ENCODE data around the gene ASB1.
A peak's percentile ranks its signal among the peaks of the same experiment; 100 is the strongest.

ASB1 gene

GRCh38 chr2:238446371-238446770, 19.6 kb downstream of the ASB1 start:
- no peak for DNase-seq

- no peak for DNase-seq
Measured at GRCh38 chr2:238448031-238448955, 21.6 kb downstream of the ASB1 start.

DNA sequence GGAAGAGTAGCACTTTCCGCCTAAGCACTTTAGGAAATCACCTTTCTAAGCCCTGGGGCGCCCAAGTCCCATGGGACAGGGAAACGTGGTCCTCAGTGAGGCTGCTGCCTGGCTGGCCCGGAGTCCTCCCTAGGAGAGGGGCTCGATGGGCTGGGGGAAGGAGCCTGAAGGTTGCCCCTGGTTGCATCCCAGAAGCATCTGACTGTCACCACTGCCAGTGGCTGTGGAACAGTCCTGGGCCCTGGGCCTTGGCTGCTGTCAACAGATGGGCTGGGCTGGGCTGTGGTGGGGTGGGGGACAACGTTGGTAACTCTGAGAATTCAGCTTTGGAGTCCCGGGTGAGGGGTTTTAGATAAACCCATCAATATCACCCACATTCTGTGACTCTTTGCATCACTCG, 22.5 kb downstream of the ASB1 start:
- no peak for DNase-seq

DNA sequence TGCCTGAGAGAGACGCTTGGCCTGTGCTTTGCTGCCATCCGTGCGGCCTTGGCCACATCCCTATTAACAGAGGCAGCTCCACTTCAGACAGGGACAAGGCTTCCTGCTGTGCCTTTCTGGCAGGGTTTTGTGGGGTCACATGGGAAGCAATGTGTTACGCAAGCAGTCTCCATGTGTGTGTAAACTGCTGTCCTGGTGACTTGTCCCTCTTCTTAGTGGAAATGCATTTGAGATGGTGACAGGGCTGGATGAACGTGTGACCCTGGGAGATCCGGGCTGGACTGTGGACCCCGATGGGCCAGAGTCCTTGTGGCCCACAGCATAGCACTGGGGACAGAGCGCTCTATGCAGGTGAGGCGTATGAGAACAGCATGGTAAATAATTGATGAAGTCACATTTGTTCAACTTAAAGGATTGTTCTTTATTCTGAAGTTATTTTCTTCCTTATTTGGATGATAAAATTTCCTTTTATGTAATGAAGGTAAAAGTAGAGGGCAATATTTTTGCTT, 23.2 kb downstream of the ASB1 start:
- DNase-seq = peak in 7 of 14 donors; percentile 8 to 87 (median 20)

GRCh38 chr2:238450440-238450861, 23.7 kb downstream of the ASB1 start:
- DNase-seq = no peak

GRCh38 chr2:238453842-238454241, 27.1 kb downstream of the ASB1 start:
- no peak for DNase-seq

DNA sequence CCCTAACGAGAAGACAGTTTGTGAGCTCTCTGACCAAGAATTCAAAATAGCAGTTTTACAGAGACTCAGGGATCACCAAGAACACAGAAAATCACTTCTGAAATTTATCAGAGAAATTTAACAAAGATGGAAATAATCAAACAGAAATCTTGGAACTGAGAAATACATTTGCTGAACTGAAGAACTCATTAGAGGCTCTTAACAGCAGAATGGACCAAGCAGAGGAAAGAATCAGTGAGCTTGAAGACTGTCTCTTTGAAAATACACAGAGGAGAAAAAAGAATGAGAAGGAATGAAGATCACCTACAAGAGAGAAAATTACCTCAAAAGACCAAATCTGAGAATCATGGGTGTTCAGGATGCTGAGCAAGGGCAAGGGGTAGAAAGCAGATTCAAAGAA, 29.7 kb downstream of the ASB1 start:
- no peak for DNase-seq

DNA sequence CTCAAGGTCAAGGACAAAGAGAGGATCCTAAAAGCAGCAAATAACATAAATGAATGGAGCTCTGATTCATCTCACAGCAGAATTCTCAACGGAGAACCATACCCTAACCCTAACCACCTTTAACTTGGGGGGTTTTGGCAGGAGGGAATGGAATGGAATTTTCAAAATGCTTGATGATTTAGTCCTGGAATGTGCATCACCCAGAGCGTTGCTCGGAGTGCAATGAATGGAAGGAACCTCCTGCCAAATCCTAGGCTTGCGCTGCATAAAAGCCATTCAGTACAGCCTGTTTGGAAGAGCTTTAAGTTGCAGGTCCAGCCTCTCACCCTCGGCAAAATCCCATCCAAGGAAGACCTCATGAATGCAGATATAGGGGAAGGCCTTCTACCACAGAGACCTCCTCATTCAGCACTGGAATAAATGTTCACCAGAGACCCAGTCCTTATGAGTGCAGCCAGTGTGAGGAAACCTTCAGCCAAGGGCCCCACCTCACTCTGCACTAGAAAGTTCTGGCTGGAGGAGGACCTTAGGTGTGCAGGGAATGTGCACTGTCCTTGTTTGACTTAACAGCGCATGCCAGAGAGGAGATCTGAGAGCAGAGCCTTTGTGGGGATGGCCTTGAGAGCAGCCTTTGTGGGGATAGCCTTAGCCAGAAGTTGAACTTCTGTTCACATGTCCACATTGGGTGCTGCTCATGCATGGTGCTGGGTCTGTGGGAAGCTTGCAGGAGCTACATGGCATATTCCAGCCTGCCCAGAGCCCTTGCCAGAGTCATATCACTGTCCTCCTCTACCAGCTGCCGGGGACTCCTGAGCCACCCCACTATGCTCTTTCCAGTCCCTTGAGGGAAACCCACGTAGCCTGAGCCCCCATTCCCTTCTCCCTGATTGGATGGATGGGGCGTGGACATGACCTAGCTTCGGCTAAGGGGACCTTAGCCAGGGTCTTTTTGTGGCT, 30.5 kb downstream of the ASB1 start:
- no peak for DNase-seq

DNA sequence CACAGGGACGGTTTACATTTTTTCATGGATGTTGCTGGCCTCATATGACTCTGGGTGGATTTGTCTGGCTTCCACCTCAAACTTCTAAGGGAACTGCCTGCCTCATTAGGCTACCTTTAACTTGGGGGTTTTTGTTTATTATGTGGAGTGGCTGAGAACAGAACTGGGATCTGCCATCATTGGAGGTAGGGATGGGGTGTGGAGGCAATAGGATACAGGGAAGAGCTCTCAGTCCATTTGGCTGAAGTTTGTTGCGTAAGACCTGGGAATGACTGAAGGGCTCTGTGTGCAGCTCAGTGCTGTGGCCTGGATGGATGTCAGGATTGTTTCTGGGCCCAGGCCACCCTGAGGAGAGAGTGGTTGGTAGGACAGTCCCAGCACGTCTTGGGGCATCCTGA, 31.2 kb downstream of the ASB1 start:
- DNase-seq = no peak

- DNase-seq = peak in 2 of 14 donors; percentile 51 to 76
Measured at GRCh38 chr2:238458651-238459050, 31.9 kb downstream of the ASB1 start.

- DNase-seq = peak in 8 of 14 donors; percentile 30 to 83 (median 56)
Measured at GRCh38 chr2:238459081-238459629, 32.4 kb downstream of the ASB1 start.

- DNase-seq = no peak
Measured at GRCh38 chr2:238461051-238461450, 34.3 kb downstream of the ASB1 start.

DNA sequence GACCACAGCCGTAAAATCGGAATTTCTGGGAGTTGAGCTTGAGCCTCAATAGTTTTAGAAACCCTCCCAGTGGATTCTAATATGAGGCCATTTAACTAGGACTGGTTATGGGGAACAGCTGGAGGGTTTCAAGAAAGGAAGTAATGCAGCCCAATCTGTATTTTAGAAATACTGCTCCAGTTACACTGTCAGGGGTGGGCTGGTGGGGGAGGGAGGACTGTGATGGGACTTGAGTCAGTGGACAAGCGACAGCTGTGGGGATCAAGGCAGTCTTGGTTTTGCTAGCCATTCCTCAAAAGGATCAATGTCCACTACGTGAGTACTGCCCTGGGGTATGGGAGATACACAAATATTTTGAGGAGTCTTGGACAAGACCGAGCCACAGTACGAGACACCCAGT, 34.8 kb downstream of the ASB1 start:
- DNase-seq = no peak

DNA sequence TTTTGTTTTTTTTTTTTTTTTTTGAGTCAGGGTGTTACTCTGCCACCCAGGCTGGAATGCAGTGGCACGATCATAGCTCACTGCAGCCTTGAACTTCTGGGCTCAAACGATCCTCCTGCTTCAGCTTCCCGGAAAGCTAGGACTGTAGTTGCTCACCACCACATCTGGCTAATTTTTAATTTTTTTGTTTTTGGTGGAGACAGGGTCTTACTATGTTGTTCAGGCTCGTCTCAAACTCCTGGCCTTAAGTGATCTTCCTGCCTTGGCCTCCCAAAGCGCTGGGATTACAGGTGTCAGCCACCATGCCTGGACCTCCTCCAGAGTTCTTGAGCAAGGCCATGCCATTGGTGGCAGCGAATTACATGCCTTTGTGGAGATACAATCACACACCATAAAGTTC, 35.2 kb downstream of the ASB1 start:
- DNase-seq = no peak

DNA sequence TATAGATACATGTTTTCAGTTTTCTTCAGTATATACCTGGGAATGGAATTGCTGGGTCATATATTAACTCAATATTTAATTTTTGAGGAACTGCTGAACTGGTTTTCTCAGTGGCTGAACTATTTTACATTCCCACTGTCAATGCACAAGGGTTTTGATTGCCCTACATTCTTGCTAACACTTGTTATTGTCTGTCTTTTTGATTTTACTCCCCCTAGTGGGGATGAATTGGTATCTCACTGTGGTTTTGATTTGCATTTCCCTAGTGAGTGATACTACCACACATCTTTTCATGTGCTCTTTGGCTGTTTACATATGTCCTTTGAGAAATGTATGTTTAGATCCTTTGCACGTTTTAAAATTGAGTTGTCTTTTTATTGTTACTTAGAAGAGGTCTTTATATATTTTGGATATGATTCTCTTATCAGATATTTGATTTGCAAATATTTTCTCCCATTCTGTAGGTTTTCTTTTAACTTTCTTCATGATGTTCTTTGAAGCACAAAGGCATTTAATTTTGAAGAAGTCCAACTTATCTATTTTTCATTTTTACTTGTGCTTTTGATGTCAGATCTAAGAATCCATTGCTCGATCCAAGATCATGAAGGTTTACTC, 36.2 kb downstream of the ASB1 start:
- no peak for DNase-seq

DNA sequence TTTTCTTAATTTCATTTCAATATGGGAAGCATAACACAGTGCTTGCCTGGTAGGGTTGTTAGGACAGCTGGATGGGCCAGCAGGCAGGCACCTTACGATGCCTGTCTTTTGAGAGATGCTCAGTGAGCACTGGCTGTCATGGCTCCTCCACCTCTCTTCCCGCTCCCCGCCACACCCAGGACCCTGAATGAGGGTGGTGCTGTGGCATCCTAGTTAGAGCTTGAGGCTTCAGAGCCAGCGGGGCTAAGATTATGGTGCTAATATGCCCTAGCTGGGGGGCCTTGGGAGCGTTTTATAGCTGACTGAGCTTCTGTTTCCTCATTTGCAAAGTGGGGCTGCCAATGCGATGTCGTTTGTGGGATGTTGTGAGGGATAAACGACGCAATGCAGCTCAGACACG, 37.7 kb downstream of the ASB1 start:
- DNase-seq = no peak

DNA sequence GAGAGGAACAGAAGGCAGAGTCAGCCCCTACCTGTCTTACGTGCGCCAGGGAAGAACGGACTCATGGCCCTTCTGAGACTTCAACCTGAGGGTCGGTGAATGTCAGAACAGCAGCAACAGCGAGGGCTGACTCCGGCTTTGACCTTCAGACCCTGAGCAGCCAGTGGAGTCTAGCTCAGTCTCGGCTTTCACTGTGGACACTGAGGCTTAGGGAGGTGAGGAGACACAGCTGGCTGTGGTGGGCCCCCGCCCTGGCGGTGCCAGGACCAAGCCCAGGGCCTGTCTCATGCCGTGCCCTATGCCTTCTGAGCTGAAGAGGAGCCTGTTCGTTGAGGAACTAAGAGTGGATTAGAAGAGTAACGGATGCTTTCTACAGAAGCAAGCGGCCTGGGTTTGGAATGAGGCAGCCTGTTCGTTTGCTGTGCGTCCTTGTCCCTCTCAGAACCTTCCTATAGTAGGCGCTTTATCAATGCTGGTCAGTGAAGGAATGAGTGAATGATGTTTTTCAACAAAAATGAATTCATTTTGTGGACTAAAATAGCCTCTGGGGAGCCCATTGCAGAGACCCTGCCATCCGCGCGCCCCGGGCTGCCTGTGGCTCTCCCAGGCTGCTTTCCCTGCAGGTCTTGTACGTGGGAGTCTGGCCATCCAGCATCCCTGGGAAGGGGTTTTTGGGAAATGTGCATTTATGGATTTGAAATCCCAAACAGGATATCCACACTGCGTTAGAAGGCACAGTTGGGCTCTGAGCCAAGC, 38.9 kb downstream of the ASB1 start:
- DNase-seq = no peak

DNA sequence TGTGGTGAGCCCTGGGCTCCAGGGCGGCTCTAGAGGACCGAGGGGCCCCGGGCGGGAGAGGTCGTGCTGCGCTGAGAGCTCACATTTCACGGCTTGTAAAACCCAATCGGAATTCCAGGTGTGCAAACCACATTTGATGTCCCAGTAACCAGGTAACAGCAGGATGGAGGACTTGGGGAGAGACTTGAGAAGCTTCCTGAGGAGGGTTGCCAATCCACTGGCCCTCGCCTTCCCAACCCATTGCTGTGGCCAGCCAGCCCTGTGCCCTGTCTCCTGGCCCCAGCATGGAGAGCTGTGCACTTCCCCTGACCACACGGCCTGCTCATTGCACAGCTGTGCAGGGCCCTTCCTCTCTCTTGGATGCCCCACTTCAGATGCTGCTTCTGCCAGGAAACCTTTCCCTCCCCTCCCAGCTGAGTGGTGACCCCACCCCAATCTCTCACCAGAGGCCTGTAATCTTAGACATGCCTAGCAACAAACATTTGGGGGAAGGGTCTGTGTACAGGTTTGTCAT, 39.6 kb downstream of the ASB1 start:
- no peak for DNase-seq

- no peak for DNase-seq
Measured at GRCh38 chr2:238467062-238467461, 40.3 kb downstream of the ASB1 start.

DNA sequence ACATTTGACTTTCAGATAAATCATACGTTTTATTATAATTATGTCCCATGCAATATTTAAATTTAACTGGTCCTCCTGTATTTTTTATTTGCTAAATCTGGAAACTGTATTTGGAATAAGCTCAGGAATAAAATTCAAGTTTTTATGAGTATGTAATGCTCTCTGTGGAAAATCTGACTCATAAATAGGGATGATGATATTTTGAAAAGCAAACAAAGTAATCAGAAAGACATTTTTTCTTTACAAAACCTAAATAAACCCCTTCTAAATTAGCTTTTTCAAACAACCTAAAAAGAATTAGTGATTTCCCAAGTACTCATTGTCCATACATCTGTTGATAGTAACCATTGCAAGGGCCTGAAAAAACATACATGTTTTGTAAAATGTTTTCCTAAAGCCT, 41.1 kb downstream of the ASB1 start:
- DNase-seq = no peak

GRCh38 chr2:238469155-238469554, 42.4 kb downstream of the ASB1 start:
- no peak for DNase-seq
